NB4 (cell line): ENCODE data around the gene KITLG.

Experiments used
- MYC ChIP-seq: IDR thresholded peaks from 2 replicates; pipeline ENCODE4 v1.6.1; 2011; ENCODE audit warnings: low read depth, low read length
- POLR2A ChIP-seq: IDR thresholded peaks from 2 replicates; pipeline ENCODE4 v1.6.1; 2011; ENCODE audit warnings: mild to moderate bottlenecking; ENCODE audit not compliant: insufficient read length; ENCODE audit errors: extremely low read depth
- TF ChIP-seq, protein P1 (sequence below): IDR thresholded peaks from one replicate; pipeline ENCODE4 v1.5.1; 2012; ENCODE audit warnings: low read depth, low read length
- TF ChIP-seq, protein P2 (sequence below): IDR thresholded peaks from 2 replicates; pipeline ENCODE4 v1.6.1; 2011; ENCODE audit warnings: low read depth, low read length

DNA sequence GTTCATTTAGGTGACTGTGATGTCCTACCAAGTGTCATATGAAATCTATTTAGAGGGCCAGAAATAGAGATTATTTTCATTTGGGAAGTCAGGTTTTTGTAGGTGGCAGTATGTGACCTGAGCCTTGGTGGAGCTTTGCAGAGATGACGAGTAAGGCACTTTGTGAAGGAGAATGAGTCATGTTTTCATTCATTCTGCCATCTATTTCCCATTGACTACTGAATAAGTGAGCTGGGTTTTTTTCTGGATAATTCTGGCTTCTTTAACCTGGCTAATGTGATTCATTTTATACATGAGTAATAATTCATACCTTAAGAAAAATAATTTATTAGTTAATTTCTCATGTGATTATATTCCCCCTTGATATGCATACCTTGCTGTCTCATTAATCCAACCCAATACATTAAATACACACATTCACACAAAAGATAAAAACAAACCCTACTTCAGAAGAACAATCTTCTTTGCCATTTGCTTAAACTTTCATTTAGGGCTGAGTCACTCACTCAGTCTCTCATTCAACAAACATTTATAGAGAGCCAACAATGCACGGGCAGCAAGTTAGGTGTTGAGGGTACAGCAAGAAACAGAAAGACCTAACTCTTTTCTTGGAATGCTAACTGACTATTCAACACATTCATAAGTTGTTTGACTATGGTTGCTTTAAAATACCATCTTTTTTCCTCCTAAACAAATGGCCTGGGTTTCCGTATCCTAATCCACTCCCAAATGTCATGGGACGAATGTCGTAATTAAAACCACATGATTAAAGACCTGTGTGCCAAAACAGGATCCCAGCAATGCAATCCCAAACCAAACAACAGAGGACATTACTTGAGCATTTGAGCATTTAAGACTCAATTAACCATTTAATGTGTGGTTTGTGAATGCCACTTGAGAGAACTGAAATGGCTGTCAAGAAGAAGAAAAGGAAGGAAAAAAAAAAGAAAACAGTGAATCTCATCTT lies 78.0 kb downstream of the KITLG start:
- TF ChIP-seq, protein P1, sequence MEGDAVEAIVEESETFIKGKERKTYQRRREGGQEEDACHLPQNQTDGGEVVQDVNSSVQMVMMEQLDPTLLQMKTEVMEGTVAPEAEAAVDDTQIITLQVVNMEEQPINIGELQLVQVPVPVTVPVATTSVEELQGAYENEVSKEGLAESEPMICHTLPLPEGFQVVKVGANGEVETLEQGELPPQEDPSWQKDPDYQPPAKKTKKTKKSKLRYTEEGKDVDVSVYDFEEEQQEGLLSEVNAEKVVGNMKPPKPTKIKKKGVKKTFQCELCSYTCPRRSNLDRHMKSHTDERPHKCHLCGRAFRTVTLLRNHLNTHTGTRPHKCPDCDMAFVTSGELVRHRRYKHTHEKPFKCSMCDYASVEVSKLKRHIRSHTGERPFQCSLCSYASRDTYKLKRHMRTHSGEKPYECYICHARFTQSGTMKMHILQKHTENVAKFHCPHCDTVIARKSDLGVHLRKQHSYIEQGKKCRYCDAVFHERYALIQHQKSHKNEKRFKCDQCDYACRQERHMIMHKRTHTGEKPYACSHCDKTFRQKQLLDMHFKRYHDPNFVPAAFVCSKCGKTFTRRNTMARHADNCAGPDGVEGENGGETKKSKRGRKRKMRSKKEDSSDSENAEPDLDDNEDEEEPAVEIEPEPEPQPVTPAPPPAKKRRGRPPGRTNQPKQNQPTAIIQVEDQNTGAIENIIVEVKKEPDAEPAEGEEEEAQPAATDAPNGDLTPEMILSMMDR = no peak
- TF ChIP-seq POLR2A (no peak), MYC (no peak)
- TF ChIP-seq, protein P2, sequence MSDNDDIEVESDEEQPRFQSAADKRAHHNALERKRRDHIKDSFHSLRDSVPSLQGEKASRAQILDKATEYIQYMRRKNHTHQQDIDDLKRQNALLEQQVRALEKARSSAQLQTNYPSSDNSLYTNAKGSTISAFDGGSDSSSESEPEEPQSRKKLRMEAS = no peak
